Cerebellar nuclear complex (tissue), 1 donor: ENCODE results near the gene ACADSB.

Experiments
- DNase-seq, 2 experiments: peaks; one replicate each; lab custom pipeline; 2025; lab: John Stamatoyannopoulos, UW

The ACADSB gene

GRCh38 chr10:123004298-123004697 lies 4.5 kb upstream of the ACADSB start:
- DNase-seq: no peak

GRCh38 chr10:123007558-123008354 lies 1.1 kb upstream of the ACADSB start:
- DNase-seq: no peak

GRCh38 chr10:123009105-123009820 lies 457 bp downstream of the ACADSB start:
- no peak for DNase-seq

- no peak for DNase-seq
These were observed 3.2 kb downstream of the ACADSB start for GRCh38 chr10:123011987-123012386.

GRCh38 chr10:123013456-123014419 lies 4.9 kb downstream of the ACADSB start:
- no peak for DNase-seq

- no peak for DNase-seq
These were observed 6.0 kb downstream of the ACADSB start for GRCh38 chr10:123014772-123015171.

GRCh38 chr10:123016228-123016627 lies 7.4 kb downstream of the ACADSB start:
- DNase-seq: no peak

- no peak for DNase-seq
These were observed 8.8 kb downstream of the ACADSB start for GRCh38 chr10:123017421-123018165.

GRCh38 chr10:123018531-123018930 lies 9.7 kb downstream of the ACADSB start:
- no peak for DNase-seq

GRCh38 chr10:123019264-123019663 lies 10.5 kb downstream of the ACADSB start:
- no peak for DNase-seq

GRCh38 chr10:123019941-123020703 lies 11.3 kb downstream of the ACADSB start:
- no peak for DNase-seq

- no peak for DNase-seq
These were observed 12.7 kb downstream of the ACADSB start for GRCh38 chr10:123021517-123021916.

GRCh38 chr10:123024540-123024939 lies 15.7 kb downstream of the ACADSB start:
- no peak for DNase-seq

- DNase-seq: no peak
These were observed 17.5 kb downstream of the ACADSB start for GRCh38 chr10:123026302-123026701.

GRCh38 chr10:123027861-123028260 lies 19.1 kb downstream of the ACADSB start:
- DNase-seq: no peak

GRCh38 chr10:123031124-123031523 lies 22.3 kb downstream of the ACADSB start:
- no peak for DNase-seq

GRCh38 chr10:123034332-123034731 lies 25.5 kb downstream of the ACADSB start:
- DNase-seq: no peak

GRCh38 chr10:123035467-123036086 lies 26.8 kb downstream of the ACADSB start:
- DNase-seq: no peak

GRCh38 chr10:123038782-123039631 lies 30.2 kb downstream of the ACADSB start:
- no peak for DNase-seq

GRCh38 chr10:123039632-123039930 lies 30.8 kb downstream of the ACADSB start:
- DNase-seq: no peak
